Measurements from ENCODE around the gene CADM3.

GRCh38 chr1:159180516-159180915 lies 9.1 kb downstream of the CADM3 start:
- TF ChIP-seq, protein P1, sequence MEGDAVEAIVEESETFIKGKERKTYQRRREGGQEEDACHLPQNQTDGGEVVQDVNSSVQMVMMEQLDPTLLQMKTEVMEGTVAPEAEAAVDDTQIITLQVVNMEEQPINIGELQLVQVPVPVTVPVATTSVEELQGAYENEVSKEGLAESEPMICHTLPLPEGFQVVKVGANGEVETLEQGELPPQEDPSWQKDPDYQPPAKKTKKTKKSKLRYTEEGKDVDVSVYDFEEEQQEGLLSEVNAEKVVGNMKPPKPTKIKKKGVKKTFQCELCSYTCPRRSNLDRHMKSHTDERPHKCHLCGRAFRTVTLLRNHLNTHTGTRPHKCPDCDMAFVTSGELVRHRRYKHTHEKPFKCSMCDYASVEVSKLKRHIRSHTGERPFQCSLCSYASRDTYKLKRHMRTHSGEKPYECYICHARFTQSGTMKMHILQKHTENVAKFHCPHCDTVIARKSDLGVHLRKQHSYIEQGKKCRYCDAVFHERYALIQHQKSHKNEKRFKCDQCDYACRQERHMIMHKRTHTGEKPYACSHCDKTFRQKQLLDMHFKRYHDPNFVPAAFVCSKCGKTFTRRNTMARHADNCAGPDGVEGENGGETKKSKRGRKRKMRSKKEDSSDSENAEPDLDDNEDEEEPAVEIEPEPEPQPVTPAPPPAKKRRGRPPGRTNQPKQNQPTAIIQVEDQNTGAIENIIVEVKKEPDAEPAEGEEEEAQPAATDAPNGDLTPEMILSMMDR (IDR thresholded peaks at IDR 0.05; ENCODE audit: low read depth, low read length, poor library complexity, severe bottlenecking) = no peak
- TF ChIP-seq EZH2phosphoT487 (IDR thresholded peaks at IDR 0.05; ENCODE audit: borderline replicate concordance, low read length) = no peak

All from DOHH2 (cell line).